GM10266 (cell line): Measurements from ENCODE around the gene ZNF680.

Experiments
- DNase-seq: peaks from one replicate; pipeline ENCODE4 v3.0.0; 2012; ENCODE audit errors: extremely low spot score
- TF ChIP-seq, protein P1 (sequence below): IDR thresholded peaks from 2 replicates; pipeline ENCODE4 v1.5.1; 2012; ENCODE audit warnings: mild to moderate bottlenecking, low read depth; ENCODE audit not compliant: control insufficient read depth, insufficient read depth; ENCODE audit errors: missing control alignments

ZNF680 gene

DNA sequence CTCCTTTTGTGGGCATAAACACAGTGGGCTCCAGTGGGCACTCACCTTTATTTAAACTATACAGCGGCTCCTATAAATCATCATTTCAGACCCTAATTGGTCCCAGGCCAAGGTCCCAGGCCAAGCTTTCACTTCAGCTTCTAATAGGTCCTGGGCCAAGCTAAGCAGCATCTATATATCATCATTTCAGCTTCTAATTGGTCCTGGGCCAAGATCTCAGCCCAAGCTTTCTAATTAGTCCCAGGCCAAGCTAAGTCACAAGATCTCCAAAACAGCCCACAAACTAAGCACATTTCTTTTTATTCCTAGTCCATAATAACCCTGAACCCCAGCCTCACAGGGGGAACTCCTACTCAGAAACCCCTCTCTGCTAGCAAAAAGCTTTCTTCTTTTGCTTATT, 47.1 kb downstream of the ZNF680 start:
- TF ChIP-seq, protein P1, sequence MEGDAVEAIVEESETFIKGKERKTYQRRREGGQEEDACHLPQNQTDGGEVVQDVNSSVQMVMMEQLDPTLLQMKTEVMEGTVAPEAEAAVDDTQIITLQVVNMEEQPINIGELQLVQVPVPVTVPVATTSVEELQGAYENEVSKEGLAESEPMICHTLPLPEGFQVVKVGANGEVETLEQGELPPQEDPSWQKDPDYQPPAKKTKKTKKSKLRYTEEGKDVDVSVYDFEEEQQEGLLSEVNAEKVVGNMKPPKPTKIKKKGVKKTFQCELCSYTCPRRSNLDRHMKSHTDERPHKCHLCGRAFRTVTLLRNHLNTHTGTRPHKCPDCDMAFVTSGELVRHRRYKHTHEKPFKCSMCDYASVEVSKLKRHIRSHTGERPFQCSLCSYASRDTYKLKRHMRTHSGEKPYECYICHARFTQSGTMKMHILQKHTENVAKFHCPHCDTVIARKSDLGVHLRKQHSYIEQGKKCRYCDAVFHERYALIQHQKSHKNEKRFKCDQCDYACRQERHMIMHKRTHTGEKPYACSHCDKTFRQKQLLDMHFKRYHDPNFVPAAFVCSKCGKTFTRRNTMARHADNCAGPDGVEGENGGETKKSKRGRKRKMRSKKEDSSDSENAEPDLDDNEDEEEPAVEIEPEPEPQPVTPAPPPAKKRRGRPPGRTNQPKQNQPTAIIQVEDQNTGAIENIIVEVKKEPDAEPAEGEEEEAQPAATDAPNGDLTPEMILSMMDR: no peak
- DNase-seq: no peak

DNA sequence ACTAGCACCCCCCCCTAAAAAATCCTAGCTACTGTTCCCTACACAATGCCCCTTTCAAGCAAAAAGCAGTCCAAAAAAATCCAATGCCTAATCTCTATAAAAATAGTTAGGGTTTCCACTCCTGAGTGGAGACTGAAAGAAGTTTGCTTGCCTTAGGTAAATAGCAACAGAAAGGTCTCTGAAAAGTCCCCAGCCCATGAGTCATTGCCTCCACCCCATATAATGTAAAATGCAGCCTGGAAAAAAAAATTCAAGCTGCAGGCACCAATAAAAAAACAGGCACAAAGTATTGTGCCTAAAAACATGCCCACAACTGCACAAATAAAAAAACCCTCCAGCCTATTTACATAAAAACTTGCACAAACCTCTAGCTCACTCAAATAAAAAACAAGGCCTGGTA, 47.5 kb downstream of the ZNF680 start:
- TF ChIP-seq, protein P1: no peak
- DNase-seq: no peak

DNA sequence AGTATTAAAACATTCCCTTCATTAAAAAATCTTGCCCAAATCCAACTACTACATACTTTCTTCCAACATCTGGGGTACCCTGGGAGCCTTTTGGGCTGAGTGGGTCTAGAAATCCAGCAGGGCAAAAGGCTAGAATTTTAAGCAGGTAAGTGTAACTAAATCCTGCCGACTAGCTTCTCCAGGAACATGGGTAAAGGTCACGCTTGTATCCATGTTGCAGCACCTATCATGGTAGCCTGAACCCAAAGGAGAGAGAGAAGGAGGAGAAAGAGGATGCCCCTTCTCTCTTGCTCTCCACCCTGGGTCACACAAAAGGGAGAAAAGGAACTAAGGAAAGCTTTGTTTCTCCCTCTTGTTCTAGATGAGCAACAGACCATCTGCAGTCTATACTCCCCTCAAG, 53.3 kb downstream of the ZNF680 start:
- DNase-seq: no peak

DNA sequence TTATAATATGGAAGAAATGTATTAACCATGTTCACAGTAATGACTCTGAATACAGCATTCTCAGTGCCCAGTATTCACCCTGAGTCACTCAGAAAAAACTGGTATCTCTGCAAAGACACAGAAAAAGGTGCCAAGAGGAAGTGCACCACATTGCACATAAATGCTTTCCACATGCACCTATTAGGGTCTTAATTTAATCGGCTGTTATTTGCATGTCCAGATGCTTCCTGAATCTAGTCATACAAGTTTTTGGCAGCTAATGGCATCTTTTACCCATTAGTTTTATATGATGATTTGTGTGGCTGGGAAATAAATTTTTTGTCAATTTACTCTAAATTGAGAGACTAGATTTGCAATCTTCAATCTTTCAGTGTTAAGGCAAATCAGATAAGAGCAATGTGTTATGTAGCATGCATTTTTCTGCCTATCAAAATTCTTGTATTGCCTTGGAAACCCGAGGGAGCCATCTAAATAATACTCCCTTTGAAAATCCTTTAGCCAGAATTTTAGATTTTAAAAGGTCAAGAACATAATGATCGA, 58.2 kb downstream of the ZNF680 start:
- TF ChIP-seq, protein P1: no peak
- DNase-seq: no peak

More for the DNA sequence above, 53.3 kb downstream of the ZNF680 start:
- TF ChIP-seq, protein P1: no peak

DNA sequence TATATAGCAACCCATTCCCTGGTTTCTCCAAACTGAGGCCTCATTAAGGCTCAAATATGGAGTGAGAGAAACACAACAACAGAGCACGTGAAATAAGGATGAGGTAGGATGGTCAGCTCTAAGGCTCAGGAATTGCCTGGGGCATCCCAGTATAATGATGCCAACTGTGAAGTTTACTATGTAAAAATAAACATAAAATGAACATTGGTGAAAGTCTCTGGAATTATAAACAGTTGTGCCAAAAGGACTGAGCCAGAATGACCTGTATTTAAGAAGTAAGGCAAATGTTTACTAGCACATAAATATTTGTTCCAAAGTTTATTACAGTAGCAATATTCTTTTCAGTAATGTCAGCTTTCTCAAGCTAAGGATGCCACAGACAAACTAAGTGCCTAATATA, 64.6 kb downstream of the ZNF680 start:
- TF ChIP-seq, protein P1: no peak
- no peak for DNase-seq

DNA sequence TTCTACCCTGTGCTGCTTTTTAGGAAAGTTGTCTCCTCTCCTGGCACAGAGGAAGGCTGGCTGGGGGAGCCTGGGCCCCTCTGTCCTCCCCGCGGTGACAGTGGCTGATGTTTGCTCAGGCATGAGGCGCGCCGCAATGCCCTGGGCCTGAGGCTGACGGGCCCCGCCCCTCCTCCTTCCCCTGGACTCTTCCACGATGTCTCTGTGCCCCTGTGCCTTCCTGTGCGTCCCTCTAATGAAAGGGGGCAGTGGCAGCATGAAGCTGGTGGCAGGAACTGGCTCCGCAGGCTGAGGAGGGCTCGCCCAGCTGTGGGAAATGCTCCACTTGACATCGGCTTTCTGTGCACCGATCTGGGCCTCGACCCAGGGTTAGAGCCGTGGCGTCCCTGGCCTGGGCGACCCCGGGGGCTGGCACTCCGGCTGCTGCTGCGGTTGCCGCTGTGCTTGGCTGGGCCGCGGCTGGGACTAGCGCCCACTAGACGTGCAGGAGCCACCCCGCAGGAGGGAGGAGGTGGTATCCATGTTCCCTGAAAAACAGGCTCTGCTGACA, 67.9 kb downstream of the ZNF680 start:
- DNase-seq: no peak
- TF ChIP-seq, protein P1: no peak

DNA sequence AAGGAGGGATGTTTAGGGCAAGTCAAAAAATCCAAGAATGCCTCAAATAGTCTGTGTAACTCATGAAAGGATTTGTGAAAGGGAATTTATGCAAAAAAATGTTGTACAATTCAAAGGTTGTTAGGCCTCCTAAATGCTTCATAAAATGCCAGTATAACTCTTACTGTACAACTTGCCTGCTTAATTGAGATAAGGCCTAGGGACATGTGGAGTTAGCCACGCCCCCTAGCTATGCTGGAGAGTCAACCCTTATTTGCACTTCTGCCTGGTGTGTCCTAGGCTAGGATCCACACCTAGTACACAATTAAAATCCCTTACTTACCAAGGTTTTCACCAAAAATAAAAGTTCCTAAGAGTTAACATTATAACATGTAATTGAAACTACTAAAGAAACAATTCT, 77.2 kb downstream of the ZNF680 start:
- TF ChIP-seq, protein P1: no peak
- DNase-seq: no peak
